Ascending aorta (tissue), 2 donors: ENCODE data around the gene GFRA1. TPM values are rescaled to one million over a fixed set of nuclear protein-coding genes. Genes with fewer than 3 reads are reported as not detected.
A peak's percentile ranks its signal among the peaks of the same experiment; 100 is the strongest.

Experiments
- DNase-seq, 2 donors: peaks; one replicate each; pipeline ENCODE4 v3.0.0-alpha.2; 2019; ENCODE audit warnings: low spot score in 2 of 2
- H3K27ac ChIP-seq, 2 donors: fragments of 200-600 bp; sonication (generic); one replicate each; pipeline ENCODE4 v1.5.1; 2016 to 2017; ENCODE audit warnings: mild to moderate bottlenecking in 1 of 2
- H3K27me3 ChIP-seq: fragments of 200-600 bp; sonication (generic); one replicate; pipeline ENCODE4 v1.5.1; 2017
- H3K36me3 ChIP-seq, 2 donors: fragments of 200-600 bp; sonication (generic); one replicate each; pipeline ENCODE4 v1.5.1; 2016
- H3K4me1 ChIP-seq, 2 donors: fragments of 200-600 bp; sonication (generic); one replicate each; pipeline ENCODE4 v1.5.1; 2016 to 2017; ENCODE audit warnings: mild to moderate bottlenecking in 1 of 2
- H3K4me3 ChIP-seq, 2 donors: fragments of 200-600 bp; sonication (generic); one replicate each; pipeline ENCODE4 v1.5.1; 2016 to 2017; ENCODE audit warnings: mild to moderate bottlenecking in 1 of 2
- H3K9me3 ChIP-seq, 2 donors: fragments of 200-600 bp; sonication (generic); one replicate each; pipeline ENCODE4 v1.5.1; 2016
- intact Hi-C: fragments of 100-400 bp; cut with DNase I; formaldehyde crosslinking; loops from one replicate; pipeline ENCODE4 v1.15.1; 2023
- total RNA-seq: library from RNA; depleted of rRNA; stranded (reverse); fragments of >200 nt; gene quantifications from one replicate; pipeline ENCODE4 v1.1.0, GENCODE V29; 2016
- TF ChIP-seq, protein P1 (sequence below), 3 experiments: fragments of 200-600 bp in 2 of 3; fragments of 450-650 bp in 1 of 3; sonication (generic) in 2 of 3; IDR thresholded peaks; one replicate each; pipeline ENCODE4 v1.5.1; 2016 to 2019; ENCODE audit warnings: antibody characterized with exemption in 3 of 3, mild to moderate bottlenecking in 1 of 3, moderate library complexity in 1 of 3

The GFRA1 gene, protein sequence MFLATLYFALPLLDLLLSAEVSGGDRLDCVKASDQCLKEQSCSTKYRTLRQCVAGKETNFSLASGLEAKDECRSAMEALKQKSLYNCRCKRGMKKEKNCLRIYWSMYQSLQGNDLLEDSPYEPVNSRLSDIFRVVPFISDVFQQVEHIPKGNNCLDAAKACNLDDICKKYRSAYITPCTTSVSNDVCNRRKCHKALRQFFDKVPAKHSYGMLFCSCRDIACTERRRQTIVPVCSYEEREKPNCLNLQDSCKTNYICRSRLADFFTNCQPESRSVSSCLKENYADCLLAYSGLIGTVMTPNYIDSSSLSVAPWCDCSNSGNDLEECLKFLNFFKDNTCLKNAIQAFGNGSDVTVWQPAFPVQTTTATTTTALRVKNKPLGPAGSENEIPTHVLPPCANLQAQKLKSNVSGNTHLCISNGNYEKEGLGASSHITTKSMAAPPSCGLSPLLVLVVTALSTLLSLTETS
- 7.0 TPM for total RNA-seq

DNA sequence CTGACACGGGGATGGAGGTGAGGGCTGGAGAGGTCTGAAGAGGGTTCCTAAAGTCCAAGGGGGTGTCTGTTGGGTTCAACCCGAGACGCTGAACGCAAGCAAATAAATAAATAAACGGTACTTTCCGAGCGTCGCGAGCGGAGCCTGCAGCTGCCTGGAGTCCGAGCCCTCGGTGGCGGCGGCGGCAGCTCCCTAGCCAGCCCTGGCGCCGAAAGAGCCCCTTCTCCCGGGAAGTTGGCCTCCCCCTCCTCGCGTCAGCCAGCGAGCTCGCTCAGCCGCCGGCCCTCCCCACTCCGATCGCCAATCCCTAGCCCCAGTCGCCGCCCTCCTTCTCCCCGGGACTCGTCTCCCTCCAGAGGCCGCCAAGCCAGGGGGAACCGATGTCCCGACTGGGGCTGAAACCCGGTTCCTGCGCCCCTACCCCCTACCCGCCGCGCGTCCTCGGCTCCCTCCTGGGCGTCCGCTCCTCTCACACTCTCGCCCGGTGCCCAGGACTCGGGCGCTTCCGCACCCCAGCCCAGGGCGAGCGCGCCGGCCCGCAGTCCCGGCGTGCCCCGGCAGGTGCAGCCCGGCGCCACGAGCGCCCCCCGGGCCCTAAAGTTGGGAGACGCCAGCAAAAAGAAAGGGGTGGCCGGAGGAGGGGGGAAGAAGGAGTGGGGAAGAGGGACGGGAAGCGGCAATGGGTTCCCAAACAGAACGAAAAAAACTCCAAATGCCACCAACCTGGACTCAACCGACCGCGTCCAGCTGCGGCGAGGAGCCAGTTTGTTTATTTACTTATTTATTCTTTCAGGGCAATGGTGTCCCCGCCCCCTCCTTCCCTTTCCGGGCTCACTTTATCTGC, at the start of gene GFRA1:
Gene GFRA1 (minus strand): TSS at position 767 of the 844 bp plus-strand sequence. CDS start 1,177 bp downstream, outside the sequence.
- no peaks in the 10 kb centered on the region for H3K9me3 ChIP-seq
- H3K27ac ChIP-seq = peak within 1 kb of the TSS; percentile 27 to 57
- no peaks in the 10 kb centered on the region for H3K27me3 ChIP-seq
- no peak for DNase-seq
- intact Hi-C loops = loop anchor here (5.0 to 10.0 kb wide), 2 partner anchors 228 to 325 kb away; no protein-coding TSS in a partner anchor
- peak within 1 kb of the TSS; percentile 66 to 69 for H3K4me3 ChIP-seq
- TF ChIP-seq, protein P1, sequence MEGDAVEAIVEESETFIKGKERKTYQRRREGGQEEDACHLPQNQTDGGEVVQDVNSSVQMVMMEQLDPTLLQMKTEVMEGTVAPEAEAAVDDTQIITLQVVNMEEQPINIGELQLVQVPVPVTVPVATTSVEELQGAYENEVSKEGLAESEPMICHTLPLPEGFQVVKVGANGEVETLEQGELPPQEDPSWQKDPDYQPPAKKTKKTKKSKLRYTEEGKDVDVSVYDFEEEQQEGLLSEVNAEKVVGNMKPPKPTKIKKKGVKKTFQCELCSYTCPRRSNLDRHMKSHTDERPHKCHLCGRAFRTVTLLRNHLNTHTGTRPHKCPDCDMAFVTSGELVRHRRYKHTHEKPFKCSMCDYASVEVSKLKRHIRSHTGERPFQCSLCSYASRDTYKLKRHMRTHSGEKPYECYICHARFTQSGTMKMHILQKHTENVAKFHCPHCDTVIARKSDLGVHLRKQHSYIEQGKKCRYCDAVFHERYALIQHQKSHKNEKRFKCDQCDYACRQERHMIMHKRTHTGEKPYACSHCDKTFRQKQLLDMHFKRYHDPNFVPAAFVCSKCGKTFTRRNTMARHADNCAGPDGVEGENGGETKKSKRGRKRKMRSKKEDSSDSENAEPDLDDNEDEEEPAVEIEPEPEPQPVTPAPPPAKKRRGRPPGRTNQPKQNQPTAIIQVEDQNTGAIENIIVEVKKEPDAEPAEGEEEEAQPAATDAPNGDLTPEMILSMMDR (IDR thresholded peaks at IDR 0.05) = peak in 1 of 3 experiments; percentile 2
- H3K36me3 ChIP-seq = no peaks in the 10 kb centered on the region
- H3K4me1 ChIP-seq = peaks cover 0 to 6% of the 10 kb centered on the region in 2 donors

DNA sequence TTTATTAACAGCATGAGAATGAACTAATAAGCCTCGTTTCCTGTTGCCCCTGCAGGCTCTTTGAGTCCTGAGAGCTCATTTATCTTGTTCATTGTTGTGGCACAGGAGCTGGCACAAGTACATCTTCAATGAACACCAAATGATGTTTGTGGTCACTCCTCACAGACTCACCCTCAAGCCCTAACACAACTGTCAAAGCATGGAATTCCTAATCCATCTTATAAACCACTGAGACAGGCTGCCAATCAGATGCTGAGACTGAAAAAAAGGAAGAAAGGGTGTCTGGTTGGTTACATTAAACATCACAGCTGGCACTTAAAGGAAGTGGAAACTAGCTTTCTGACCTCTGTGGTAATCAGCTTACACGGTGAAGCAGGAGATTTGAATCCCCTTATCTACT, 43.5 kb upstream of the GFRA1 start:
- intact Hi-C loops = no loop called here

DNA sequence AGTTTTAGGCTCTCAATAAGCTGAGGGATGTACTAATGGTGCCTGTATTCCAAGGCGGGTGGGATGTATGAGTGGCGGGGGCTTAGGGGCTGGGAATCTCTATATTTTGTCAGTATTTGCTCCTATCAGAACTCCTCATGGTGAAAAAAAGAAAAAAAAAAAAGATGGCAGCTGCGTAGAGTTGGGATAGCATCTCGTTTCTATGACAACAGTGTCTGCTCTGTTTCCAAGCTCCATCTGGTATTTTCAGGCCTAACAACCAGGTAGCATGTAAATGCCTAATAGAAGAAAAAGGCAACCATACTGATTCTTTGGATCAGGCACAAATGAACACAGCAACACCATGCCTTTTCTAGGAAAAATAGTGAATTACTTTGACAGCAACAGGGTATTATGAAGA, 39.5 kb upstream of the GFRA1 start:
- H3K4me3 ChIP-seq = no peak overlapping the region
- no peak for DNase-seq
- TF ChIP-seq, protein P1 (IDR thresholded peaks at IDR 0.05) = no peak
- H3K9me3 ChIP-seq = no peaks in the 10 kb centered on the region
- H3K27me3 ChIP-seq = no peaks in the 10 kb centered on the region
- intact Hi-C loops = no loop called here
- no peaks in the 10 kb centered on the region for H3K36me3 ChIP-seq
- H3K27ac ChIP-seq = no peak overlapping the region
- H3K4me1 ChIP-seq = no peaks in the 10 kb centered on the region

More for the DNA sequence above, 43.5 kb upstream of the GFRA1 start:
- Histone ChIP-seq H3K9me3 (no peaks in the 10 kb centered on the region), H3K4me3 (no peak overlapping the region), H3K36me3 (no peaks in the 10 kb centered on the region), H3K27ac (no peak overlapping the region), H3K4me1 (no peaks in the 10 kb centered on the region), H3K27me3 (no peaks in the 10 kb centered on the region)
- DNase-seq = no peak
- TF ChIP-seq, protein P1 (IDR thresholded peaks at IDR 0.05) = no peak

DNA sequence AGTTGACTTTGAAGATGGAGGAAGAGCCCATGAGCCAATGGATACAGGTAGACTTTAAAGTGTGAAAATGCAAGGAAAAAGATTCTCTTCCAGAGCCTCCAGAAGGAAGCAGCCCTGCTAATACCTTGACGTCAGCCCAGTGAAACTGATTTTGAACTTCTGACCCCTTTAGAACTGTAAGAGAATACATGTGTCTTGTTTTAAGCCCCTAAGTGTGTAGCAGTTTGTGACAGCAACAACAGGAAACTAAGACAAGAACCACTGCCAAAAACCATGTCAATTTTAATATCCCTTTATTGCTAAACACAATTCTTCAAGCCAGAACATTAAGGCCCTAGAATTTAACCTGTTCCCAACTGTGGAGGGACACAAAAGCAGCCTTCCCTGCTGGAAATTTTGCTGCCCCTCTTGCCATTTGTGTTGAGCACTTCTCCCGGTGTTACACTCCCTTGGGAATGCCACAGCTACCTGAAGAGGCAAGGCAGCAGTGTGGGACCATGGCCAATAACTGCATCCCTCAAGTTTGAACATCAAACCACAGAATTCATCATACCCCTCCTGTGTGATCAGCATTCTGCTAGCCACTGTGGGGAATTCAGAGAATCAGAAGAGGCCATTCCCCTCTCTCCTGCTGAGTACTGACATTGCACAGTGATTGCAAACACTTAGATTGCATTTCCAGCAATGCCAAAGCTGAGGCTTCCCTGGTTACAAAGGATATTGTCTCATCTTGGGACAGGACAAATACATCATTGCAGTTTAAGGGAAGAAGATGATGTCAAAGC, 38.9 kb upstream of the GFRA1 start:
- TF ChIP-seq, protein P1 (IDR thresholded peaks at IDR 0.05) = no peak
- intact Hi-C loops = no loop called here
- H3K27ac ChIP-seq = no peak overlapping the region
- no peak overlapping the region for H3K4me3 ChIP-seq
- no peaks in the 10 kb centered on the region for H3K4me1 ChIP-seq
- DNase-seq = no peak
- H3K9me3 ChIP-seq = no peaks in the 10 kb centered on the region
- no peaks in the 10 kb centered on the region for H3K36me3 ChIP-seq
- H3K27me3 ChIP-seq = no peaks in the 10 kb centered on the region

DNA sequence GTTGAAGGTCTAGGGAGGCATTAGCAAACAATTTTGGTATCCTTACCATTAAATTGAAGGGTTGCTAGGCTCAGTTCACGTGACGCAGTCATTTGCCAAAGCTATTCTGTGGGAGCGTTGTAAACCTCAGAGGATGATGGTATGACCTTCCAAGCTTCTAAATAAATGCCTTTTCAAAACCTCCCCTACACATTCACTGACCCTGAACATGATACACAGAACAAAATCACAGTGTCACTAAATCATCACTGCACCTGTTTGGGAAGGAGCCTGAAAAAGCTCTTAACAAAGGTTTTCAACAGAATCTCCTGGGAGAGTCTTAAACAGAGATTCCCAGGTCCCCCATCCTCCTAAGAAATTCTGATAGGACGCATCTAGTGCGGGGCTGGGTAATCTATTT, 38.0 kb upstream of the GFRA1 start:
- Histone ChIP-seq H3K27me3 (no peaks in the 10 kb centered on the region), H3K4me3 (no peak overlapping the region), H3K27ac (no peak overlapping the region), H3K9me3 (no peaks in the 10 kb centered on the region), H3K4me1 (no peaks in the 10 kb centered on the region), H3K36me3 (no peaks in the 10 kb centered on the region)
- no peak for DNase-seq
- intact Hi-C loops = no loop called here
- TF ChIP-seq, protein P1 (IDR thresholded peaks at IDR 0.05) = no peak
